HG03108 (cell line): ENCODE results near the gene PHB1.

ENCODE experiments used
- ATAC-seq: cut with Tn5 transposase; IDR thresholded peaks from one replicate; pipeline ENCODE4 v1.9.1; 2021; ENCODE audit warnings: moderate library complexity; ENCODE audit not compliant: unreplicated experiment

PHB1 gene

GRCh38 chr17:49414622-49415350 is at the start of gene PHB1:
Gene PHB1, minus strand, starts transcription at chr17:49414882. Its CDS starts 1,618 bp downstream, at chr17:49413264.
- ATAC-seq, result peak; percentile 96

DNA sequence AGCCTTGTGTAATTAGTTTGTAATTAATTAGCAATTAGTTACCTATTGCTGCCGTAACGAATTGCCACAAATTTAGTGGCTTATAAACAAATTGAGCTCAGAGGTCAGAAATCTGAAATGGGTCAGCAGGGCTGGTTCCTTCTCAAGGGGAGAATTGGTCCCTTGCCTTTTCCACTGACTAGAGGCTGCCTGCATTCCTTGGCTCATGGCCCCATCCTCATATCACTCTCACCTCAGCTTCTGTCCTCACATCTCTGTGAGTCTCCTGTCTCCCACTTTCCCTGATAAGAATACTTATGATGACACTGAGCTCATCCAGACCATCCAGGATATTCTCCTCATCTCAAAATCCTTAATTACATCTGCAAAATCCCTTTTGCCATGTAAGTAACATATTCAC is 49.4 kb upstream of the PHB1 start:
- no peak for ATAC-seq

DNA sequence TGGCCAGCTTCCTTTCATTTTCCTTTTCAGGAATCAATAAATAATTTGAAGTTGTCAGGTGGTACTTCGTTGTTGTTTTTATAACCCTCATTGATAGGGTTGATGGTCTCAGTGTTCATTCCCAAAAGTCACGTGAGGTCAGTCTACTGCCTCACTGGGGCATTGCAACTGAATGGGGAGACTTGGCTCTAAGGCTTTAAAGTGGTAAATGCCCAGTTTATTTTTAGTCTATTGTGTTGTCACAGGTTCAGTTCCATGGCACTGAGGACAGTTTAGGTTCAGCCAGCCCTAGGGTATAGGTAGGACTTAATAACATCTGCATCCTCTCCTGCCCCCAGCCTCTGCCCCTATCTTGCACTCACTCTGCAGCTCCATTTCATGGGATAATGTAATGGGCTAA is 46.9 kb upstream of the PHB1 start:
- ATAC-seq, result no peak

GRCh38 chr17:49460401-49460800 is 45.7 kb upstream of the PHB1 start:
- no peak for ATAC-seq

DNA sequence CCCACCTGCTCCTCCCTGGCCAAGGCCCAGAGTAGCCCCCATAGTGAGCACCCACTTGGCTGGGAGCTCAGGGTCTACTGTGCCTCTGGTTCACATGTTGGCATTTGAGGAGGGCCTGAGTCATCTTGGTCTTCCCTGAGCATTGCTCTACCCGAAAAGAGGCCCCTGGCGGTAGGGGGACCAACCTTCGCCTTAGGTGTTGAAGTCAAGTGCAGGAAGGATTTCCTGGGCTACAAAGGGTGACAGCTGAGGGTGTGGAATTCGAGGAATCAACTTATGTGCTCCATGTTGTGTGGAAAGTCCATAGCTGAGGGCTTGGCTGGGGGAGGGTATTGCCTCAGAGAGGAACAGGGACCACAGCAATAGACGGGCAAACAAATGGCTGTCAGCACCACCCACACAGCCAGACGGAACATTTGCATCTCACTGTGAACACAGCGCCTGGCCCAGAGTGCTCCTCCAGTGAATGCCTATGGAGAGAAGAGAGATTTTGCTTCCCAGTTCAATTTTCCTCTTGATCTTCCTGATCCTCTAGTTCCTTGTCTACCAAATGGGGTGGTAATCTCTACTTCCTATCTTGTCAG is 44.8 kb upstream of the PHB1 start:
- ATAC-seq, result no peak

DNA sequence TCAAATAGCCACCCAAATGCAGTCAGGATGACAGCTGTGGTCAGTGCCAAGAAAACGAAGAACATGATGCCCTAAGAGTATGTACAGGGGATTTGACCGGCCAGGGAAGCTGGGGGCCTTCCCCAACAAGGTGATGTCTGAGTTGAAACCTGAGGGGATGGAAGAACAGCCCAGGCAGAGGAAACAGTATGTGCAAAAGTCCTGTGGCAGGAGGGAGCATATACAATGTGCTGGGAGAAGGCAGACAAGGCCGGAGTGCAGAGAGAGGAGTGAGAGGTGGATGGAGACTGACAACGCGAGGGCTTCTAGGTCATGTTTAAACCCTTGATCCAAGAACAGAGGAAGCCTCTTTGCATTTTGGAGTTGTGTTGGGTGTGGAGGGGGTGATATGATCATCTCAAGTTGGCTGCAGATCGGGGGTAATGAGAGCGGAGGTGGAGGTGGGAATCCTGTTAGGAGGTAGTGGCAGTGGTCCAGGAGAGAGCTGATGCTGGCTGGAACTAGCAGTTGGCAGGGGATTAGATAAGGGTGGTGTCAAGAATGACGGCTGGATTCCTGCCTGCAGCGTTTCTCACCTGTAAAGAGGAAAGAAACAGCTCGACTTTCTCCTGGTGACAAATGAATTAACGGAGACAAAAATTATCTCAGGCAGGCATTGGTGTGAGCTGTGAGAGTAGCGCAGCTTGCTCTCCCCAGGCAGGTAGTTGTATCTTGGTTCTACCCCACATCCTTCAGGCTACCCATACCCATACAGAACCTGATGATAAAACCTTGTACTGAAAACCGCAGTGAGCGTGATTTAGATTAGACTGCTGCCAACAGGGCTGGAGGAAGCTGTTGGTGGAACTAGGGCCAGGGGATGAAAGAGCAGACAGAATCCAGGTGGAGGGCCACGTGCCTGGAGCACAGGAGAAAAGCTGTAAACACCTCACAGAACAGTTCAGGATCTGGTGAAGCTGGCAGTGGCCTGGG is 43.2 kb upstream of the PHB1 start:
- ATAC-seq, result no peak

GRCh38 chr17:49456183-49456965 is 41.7 kb upstream of the PHB1 start:
- ATAC-seq, result no peak

DNA sequence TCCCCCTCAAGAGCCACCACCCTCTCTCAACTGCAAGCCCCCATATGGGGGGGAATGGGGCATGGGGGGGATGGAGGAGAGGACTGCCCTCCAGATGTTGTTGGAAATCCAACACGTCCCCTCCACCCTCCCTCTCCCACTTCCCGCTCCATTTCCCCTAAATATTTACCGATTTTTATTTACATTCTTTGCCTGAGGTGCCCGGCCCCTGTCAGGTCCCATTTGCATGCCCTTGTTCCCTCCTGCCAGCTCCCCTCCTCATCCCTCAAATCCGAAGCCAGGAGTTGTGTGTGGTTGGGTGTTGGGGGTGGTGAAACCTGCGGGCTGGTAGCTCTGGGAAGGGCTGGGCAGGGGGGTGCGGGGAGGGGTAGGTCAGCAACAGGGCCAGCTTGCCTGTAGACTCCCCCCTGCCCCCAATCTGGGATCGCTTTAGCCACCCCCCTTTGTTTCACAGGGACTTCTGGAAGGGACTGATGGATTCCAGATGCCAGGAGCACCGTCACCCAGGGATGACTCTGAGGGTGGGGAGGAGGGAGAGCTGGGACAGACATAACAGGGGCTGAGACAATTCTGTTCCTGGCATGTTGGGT is 40.7 kb upstream of the PHB1 start:
- no peak for ATAC-seq

DNA sequence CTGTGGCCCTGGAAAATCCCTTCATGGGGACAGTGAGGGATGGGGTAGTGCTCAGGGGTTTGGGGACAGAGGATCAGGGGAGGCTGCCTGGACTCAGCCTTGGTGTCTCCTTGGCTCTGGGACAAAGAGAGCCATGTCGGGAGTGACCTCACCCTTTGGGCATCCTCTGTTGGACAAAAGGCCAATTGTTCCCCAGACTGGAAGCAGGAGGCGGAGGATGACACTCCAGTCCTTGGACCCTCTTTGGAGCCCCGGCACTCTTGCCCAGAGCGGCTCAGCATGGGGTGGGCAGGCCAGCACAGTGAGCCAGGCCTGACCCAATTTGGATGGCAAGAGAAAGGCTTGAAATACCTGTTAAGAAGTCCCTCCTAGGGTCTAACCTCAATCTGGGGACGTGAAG is 39.4 kb upstream of the PHB1 start:
- ATAC-seq, result no peak

DNA sequence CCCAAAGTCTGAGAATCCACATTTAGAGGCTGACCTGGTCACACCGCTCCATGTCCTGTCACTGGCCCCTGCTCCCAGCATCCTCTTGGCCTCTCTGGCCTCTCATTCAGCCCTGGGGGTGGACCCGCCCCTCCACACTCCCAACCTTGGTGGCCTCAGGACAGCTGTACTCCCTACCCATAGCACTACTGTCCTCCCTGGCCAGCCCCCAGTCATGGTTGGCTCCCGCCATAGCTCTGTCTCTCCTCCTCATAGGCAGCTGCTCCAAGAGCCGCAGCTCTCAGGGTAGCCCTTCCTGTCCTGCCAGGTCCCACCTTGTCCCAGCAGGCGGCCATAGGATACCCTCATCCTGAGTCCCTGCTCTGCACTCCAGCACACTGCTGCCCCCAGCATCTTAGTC is 38.0 kb upstream of the PHB1 start:
- ATAC-seq, result no peak

GRCh38 chr17:49452201-49452600 is 37.5 kb upstream of the PHB1 start:
- no peak for ATAC-seq

DNA sequence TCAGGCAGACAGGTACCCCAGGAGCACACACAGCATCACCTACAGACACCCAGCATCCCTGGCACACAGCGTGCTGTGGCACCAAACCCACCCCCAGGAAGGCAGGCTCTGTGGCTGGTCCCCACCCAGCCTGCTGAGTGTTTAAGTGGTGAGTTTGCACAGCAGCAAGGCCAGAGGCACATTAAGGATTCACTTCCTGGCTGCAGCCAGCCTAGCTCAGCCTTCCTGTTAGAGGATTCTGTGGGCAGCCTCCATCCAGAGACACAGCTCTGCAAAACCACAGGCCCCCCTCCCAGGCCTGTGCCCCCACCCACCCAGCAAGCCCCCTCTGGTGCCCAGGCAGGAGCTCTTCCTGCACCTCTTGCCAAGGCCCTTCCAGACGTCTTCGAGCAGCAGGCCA is 36.1 kb upstream of the PHB1 start:
- no peak for ATAC-seq

DNA sequence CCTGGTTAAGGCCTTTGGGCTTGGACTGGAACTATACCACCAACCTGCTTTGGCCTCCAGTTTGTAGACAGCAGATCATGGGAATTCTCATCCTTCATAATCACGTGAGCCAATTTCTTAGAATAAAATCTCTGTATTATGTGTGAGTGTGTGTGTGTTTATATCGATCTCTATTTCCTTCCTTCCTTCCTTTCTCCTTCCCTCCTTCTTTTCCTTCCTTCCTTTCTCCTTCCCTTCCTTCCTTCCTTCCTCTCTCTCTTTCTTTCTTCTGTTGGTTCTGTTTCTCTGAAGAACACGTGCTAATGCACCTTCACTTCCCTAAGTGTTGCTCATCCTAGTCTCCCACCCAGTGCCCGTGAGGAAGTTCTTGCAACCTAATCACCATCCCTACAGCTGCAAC is 35.5 kb upstream of the PHB1 start:
- no peak for ATAC-seq

GRCh38 chr17:49447628-49448302 is 33.1 kb upstream of the PHB1 start:
- no peak for ATAC-seq

- no peak for ATAC-seq
Measured at GRCh38 chr17:49445591-49445990, 30.9 kb upstream of the PHB1 start.

GRCh38 chr17:49444384-49444783 is 29.7 kb upstream of the PHB1 start:
- ATAC-seq, result no peak

GRCh38 chr17:49443862-49444261 is 29.2 kb upstream of the PHB1 start:
- ATAC-seq, result no peak

GRCh38 chr17:49442041-49442440 is 27.4 kb upstream of the PHB1 start:
- ATAC-seq, result no peak

DNA sequence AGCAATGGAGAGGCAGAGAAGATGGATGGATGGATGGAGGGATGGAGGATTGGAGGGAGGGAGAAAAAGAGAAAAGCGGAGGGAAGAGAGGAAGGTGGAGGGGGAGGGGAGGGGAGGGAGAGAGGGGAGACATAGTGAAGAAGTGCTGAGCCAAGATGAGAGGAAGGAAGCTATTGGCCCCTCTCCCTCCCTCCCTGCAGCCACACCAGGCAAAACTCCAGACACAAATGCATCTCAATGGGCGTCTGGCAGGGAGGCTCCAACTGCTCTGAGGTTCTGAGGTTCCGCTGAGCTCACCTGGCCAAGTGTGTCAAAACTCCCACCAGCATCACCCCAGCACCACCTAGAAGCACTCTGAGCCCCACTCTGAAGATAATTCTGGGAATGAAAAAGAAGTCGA is 26.9 kb upstream of the PHB1 start:
- no peak for ATAC-seq

GRCh38 chr17:49440581-49440980 is 25.9 kb upstream of the PHB1 start:
- ATAC-seq, result no peak
